Measurements from ENCODE around the gene ZDHHC19.
"Not testable (repeated sequence)": the region's sequence is repeated elsewhere in the genome, so short reads cannot be mapped to it uniquely, and the experiment has no call there.

Gene ZDHHC19

GRCh38 chr3:196217307-196218154 lies 6.3 kb upstream of the ZDHHC19 start:
- Histone ChIP-seq H3K4me3 (no peak overlapping the region), H3K27ac (no peak overlapping the region)
- DNase-seq (ENCODE audit: low spot score), result no peak
- TF ChIP-seq CTCF (IDR thresholded peaks at IDR 0.05), result no peak

- H3K27ac ChIP-seq, result no peak overlapping the region
- no peak for TF ChIP-seq CTCF (IDR thresholded peaks at IDR 0.05)
- H3K4me3 ChIP-seq, result no peak overlapping the region
- DNase-seq (ENCODE audit: low spot score), result no peak
These were observed 5.5 kb upstream of the ZDHHC19 start for GRCh38 chr3:196216681-196217211.

GRCh38 chr3:196216089-196216564 lies 4.9 kb upstream of the ZDHHC19 start, which contains the start of gene SLC51A:
TSS of gene SLC51A (plus strand) at chr3:196216534. CDS start at chr3:196216713, 179 bp downstream.
- no peak within 1 kb of the TSS for H3K27ac ChIP-seq

GRCh38 chr3:196215493-196216020 lies 4.4 kb upstream of the ZDHHC19 start:
- DNase-seq (ENCODE audit: low spot score), result no peak
- H3K27ac ChIP-seq, result no peak overlapping the region
- no peak overlapping the region for H3K4me3 ChIP-seq
- no peak for TF ChIP-seq CTCF (IDR thresholded peaks at IDR 0.05)

More at GRCh38 chr3:196216089-196216564, 4.9 kb upstream of the ZDHHC19 start, which contains the start of gene SLC51A:
- H3K4me3 ChIP-seq, result no peak within 1 kb of the TSS
- no peak for TF ChIP-seq CTCF (IDR thresholded peaks at IDR 0.05)
- DNase-seq (ENCODE audit: low spot score), result no peak

- Histone ChIP-seq H3K27ac (no peak overlapping the region), H3K4me3 (no peak overlapping the region)
- no peak for TF ChIP-seq CTCF (IDR thresholded peaks at IDR 0.05)
- no peak for DNase-seq (ENCODE audit: low spot score)
These were observed 3.7 kb upstream of the ZDHHC19 start for GRCh38 chr3:196214783-196215441.

- not testable (repeated sequence) for H3K27ac ChIP-seq; H3K4me3 ChIP-seq; DNase-seq (ENCODE audit: low spot score)
These were observed 1.1 kb downstream of the ZDHHC19 start for GRCh38 chr3:196209944-196210672.
